ENCODE data around the gene BMP6. TPM values are rescaled to one million over a fixed set of nuclear protein-coding genes. Genes with fewer than 3 reads are reported as not detected.
"Not testable (repeated sequence)": the region's sequence is repeated elsewhere in the genome, so short reads cannot be mapped to it uniquely, and the experiment has no call there.

The BMP6 gene
- total and polyA plus RNA-seq, 2 of the 8 experiments (the other 6 are each of a cell fraction or from before 2014, with no cell fraction given) = 2.0 to 2.1 TPM

GRCh38 chr6:7892367-7892766 lies 166.5 kb downstream of the BMP6 start:
- 91% methylated on average over 4 of the region's 4 CpGs; no CpG with 5 or more reads in 1 of the 2 experiments for WGBS, 2 experiments (ENCODE audit: extremely low coverage in 1 of 2, insufficient coverage in 1 of 2, insufficient read length in 1 of 2, insufficient replicate concordance in 2 of 2, low coverage in 1 of 2, low lambda C conversion rate in 2 of 2, missing lambda C conversion rate in 1 of 2)
- not testable (repeated sequence) for H4K91ac ChIP-seq (replicated peaks; ENCODE audit: insufficient read length, low read length); H3K79me1 ChIP-seq (ENCODE audit: low read depth, low read length); H2AFZ ChIP-seq (ENCODE audit: low read length); H3K27ac ChIP-seq (ENCODE audit: low read depth, low read length); H3K27me3 ChIP-seq (replicated peaks in 1 of 4; ENCODE audit: control insufficient read depth in 3 of 4, extremely low read depth in 1 of 4, insufficient read depth in 3 of 4, low read length in 3 of 4); H2BK120ac ChIP-seq (replicated peaks; ENCODE audit: low read depth, low read length); H2BK20ac ChIP-seq (ENCODE audit: low read length); H3K9me3 ChIP-seq (ENCODE audit: insufficient read depth in 2 of 2, low read depth in 1 of 2, low read length in 1 of 2); H4K8ac ChIP-seq (ENCODE audit: extremely low read depth, insufficient read depth, low read length); H3K79me2 ChIP-seq (ENCODE audit: control insufficient read depth in 1 of 2, insufficient read depth in 2 of 2, low read length in 2 of 2); H3K18ac ChIP-seq (ENCODE audit: extremely low read depth, low read length); H4K20me1 ChIP-seq (replicated peaks in 1 of 2; ENCODE audit: control insufficient read depth in 1 of 2, insufficient read depth in 2 of 2, low read length in 2 of 2); H3K4ac ChIP-seq (replicated peaks; ENCODE audit: insufficient read length, low read depth, low read length); H4K5ac ChIP-seq (ENCODE audit: insufficient read length, low read depth, low read length); H3K56ac ChIP-seq (replicated peaks; ENCODE audit: insufficient read length, low read depth, low read length); DNase-seq (ENCODE audit: low read depth in 1 of 2, low spot score in 2 of 2); H3K14ac ChIP-seq (ENCODE audit: insufficient read length); FAIRE-seq; H3K9ac ChIP-seq (replicated peaks in 1 of 4; ENCODE audit: extremely low read depth in 1 of 4, low read depth in 3 of 4, low read length in 3 of 4); H3K4me3 ChIP-seq (ENCODE audit: extremely low read depth in 1 of 4, insufficient read depth in 2 of 4, low read depth in 3 of 4, low read length in 4 of 4); H3K23ac ChIP-seq (ENCODE audit: insufficient read length); H3K4me2 ChIP-seq (ENCODE audit: insufficient read depth in 1 of 2, low read depth in 2 of 2, low read length in 2 of 2); H3K23me2 ChIP-seq (ENCODE audit: low read depth, low read length); H2AK5ac ChIP-seq (ENCODE audit: low read depth, low read length); H3K4me1 ChIP-seq (replicated peaks in 1 of 4; ENCODE audit: control insufficient read depth in 3 of 4, insufficient read depth in 4 of 4, low read length in 3 of 4); H2BK5ac ChIP-seq (ENCODE audit: low read depth, low read length); H2BK15ac ChIP-seq (ENCODE audit: low read length); H2BK12ac ChIP-seq (ENCODE audit: low read depth, low read length)
- ChIA-PET CTCF (ENCODE audit: partially characterized antibody) (interaction anchor here (0.7 kb wide), 1 partner anchor 167 kb away, joined by 3 read pairs; no protein-coding TSS in a partner anchor), POLR2A (ENCODE audit: partially characterized antibody) (interaction anchor here (1.2 kb wide), 1 partner anchor 18 kb away, joined by 3 read pairs; no protein-coding TSS in a partner anchor)
- H3K36me3 ChIP-seq (ENCODE audit: control insufficient read depth in 2 of 4, insufficient read depth in 4 of 4, low read length in 3 of 4) = peaks cover 30 to 80% (median 68%) of the 10 kb centered on the region in 4 experiments

Data from H1 (cell line).